ENCODE data around the gene BDKRB2.

BDKRB2 gene

GRCh38 chr14:96255501-96256366 lies 51.1 kb downstream of the BDKRB2 start, which contains the start of gene BDKRB1:
TSS of gene BDKRB1 (plus strand) at chr14:96256210. CDS start at chr14:96263683, 7,473 bp downstream.
- DNase-seq: no peak

- no peak for DNase-seq
These were observed 51.8 kb downstream of the BDKRB2 start for GRCh38 chr14:96256407-96256806.

- no peak for DNase-seq
These were observed 52.4 kb downstream of the BDKRB2 start for GRCh38 chr14:96257056-96257455.

GRCh38 chr14:96257900-96258299 lies 53.3 kb downstream of the BDKRB2 start:
- no peak for DNase-seq

GRCh38 chr14:96260341-96260821 lies 55.7 kb downstream of the BDKRB2 start:
- DNase-seq: no peak

GRCh38 chr14:96261053-96261452 lies 56.4 kb downstream of the BDKRB2 start:
- no peak for DNase-seq

- DNase-seq: no peak
These were observed 57.4 kb downstream of the BDKRB2 start for GRCh38 chr14:96261772-96262655.

- DNase-seq: no peak
These were observed 58.9 kb downstream of the BDKRB2 start for GRCh38 chr14:96263347-96264199.

GRCh38 chr14:96264200-96264553 lies 59.5 kb downstream of the BDKRB2 start:
- no peak for DNase-seq

GRCh38 chr14:96264853-96265252 lies 60.2 kb downstream of the BDKRB2 start:
- no peak for DNase-seq

GRCh38 chr14:96265383-96266095 lies 60.9 kb downstream of the BDKRB2 start:
- DNase-seq: peak; percentile 59

- no peak for DNase-seq
These were observed 62.7 kb downstream of the BDKRB2 start for GRCh38 chr14:96267336-96267735.

- no peak for DNase-seq
These were observed 63.3 kb downstream of the BDKRB2 start for GRCh38 chr14:96267916-96268315.

GRCh38 chr14:96268431-96269358 lies 64.1 kb downstream of the BDKRB2 start:
- no peak for DNase-seq

- no peak for DNase-seq
These were observed 64.7 kb downstream of the BDKRB2 start for GRCh38 chr14:96269359-96269710.

GRCh38 chr14:96270565-96271420 lies 66.2 kb downstream of the BDKRB2 start:
- no peak for DNase-seq

- no peak for DNase-seq
These were observed 66.8 kb downstream of the BDKRB2 start for GRCh38 chr14:96271421-96271762.

GRCh38 chr14:96272777-96273473 lies 68.3 kb downstream of the BDKRB2 start:
- DNase-seq: no peak

- no peak for DNase-seq
These were observed 69.0 kb downstream of the BDKRB2 start for GRCh38 chr14:96273629-96274028.

Measured in NCI-H187 treated with DMSO at 0.1 percent for 48 hours (cell line).